GM20431 (cell line): Measurements from ENCODE around the gene TNFSF8.

ENCODE experiments used
- in situ Hi-C: fragments of 300-500 bp; cut with MseI, MboI; formaldehyde crosslinking; loops from one replicate; pipeline ENCODE4 v1.15.0; 2020; ENCODE audit warnings: low sequenced_read_pairs; ENCODE audit not compliant: unreplicated experiment

Gene TNFSF8

GRCh38 chr9:114909661-114910060 lies 20.7 kb downstream of the TNFSF8 start:
- in situ Hi-C loops = loop anchor here (25.0 kb wide), 1 partner anchor 172 kb away; no protein-coding TSS in a partner anchor

DNA sequence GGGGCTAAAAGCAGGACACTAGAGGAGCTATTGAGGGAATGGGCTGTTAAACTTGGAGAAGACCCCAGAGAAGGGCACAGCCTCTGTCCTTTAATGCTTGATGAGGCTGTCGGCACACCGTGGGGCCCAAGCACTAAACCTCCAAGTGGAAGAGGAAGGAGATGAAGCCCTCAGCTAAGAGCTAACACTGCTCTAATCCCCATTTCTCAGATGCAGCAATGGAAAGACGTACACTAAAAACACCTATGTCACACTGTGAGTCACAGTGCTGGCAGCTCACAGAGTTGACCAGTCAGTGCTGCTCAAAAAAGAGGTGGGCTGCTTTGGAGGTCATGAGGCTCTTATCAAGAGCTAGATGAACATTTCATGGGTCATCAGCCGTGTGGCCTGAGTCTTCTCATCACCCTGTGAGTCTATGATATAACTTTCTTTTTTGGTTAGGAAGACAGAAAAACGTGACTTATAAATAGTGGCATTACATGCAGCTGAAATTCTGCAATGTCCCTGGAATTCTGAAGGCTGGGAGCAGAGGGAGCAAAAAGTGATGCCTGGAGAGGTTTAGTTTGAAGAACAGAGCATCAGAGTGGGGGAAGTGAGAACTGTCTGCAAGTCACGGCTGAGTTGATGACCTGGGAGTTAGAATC lies 21.5 kb downstream of the TNFSF8 start:
- in situ Hi-C loops = loop anchor here (25.0 kb wide), 1 partner anchor 172 kb away; no protein-coding TSS in a partner anchor

DNA sequence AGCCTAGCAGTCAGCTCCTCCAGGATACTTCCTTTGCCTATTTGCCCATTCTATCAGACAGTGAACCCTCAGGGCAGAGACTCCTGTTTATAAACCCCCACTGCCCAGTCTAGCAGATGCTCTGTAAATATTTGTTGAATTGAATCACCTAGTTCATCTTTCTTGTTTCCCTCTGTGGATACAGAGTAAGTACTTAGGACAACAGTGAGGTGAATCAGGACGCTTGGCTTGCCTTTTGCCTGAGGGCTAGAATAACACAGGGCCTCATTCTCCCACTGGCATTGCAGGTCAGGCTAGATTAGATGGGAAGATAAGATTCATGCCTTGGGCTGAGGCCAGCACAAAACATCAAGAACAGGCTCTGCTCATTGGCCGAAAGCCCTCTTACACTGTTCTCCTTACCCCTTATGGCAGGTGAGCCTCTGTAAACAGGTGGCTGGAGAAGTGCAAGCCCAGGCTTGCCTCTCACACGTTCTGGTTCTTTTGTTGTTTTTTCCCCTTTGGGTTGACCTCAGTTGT lies 22.2 kb downstream of the TNFSF8 start:
- in situ Hi-C loops = loop anchor here (25.0 kb wide), 1 partner anchor 171 kb away; no protein-coding TSS in a partner anchor

DNA sequence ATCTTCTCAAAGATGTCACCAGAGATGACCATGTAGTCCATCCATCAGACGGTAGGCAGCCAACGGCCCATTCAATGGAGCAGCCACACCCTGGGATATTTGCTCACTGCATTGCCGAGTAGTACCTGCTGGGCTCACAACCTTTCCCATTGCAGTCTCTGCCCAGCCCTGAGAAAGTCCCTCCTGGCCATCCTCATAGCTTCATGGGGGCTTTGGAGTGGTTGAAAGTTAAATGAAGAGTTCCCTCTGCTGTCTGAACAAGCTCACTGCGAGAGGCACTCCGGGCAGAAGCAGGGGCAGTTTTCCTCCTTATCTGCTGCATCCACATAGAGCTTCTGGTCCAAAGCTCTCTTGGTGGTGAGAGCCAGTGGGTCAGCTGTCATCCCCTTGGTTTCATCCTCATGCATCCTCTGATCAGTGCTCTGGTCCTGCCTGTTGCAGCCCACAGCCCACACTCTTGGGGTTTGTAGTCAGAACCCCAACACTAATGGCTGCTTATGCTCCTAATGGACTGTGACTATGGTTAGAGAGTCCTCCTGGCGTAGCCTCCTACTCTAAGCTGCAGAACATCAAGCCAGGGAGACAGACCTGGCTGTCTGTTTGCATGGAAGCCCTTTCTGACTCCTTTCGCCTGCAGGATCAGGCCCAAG lies 23.3 kb downstream of the TNFSF8 start:
- in situ Hi-C loops = loop anchor here (25.0 kb wide), 1 partner anchor 170 kb away; no protein-coding TSS in a partner anchor

- in situ Hi-C loops = loop anchor here (25.0 kb wide), 1 partner anchor 168 kb away; no protein-coding TSS in a partner anchor
These were observed 25.0 kb downstream of the TNFSF8 start for GRCh38 chr9:114905170-114905940.

DNA sequence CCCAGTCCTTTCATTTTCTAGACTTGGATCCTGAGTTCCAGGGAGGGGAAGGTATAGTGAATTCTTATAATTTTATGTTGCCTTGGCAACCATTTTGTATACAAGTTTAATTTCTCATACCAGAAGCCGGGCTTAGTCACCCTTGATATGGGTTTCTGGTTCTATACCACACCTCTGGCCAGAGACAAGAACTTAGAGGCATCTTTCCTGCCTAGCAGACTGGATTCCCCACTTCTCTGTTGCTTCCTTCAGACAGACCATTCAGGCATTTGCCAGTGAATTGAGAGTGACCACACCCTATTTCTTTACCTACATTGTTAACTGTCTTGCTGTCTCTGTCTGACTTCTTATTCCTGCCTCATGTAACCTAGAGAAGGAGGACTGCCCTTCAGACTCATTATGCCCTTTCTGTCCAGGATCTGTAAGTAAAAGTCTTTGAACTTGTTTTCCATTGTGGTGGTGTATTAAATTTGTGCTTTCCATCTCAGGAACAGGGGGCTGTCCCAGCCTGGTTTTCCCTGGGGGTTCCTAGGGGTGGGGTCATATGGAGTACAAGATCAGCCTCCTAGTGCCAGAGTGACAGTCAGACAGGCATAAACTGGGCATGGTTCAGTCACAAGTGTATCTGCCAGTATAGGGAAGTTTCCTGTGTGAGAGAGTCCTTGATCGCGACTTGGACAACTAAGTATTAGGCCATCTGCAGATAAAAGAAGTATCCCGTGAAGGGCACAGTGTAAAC lies 27.4 kb downstream of the TNFSF8 start:
- in situ Hi-C loops = loop anchor here (25.0 kb wide), 1 partner anchor 166 kb away; no protein-coding TSS in a partner anchor

- in situ Hi-C loops = loop anchor here (25.0 kb wide), 1 partner anchor 164 kb away; no protein-coding TSS in a partner anchor
These were observed 29.2 kb downstream of the TNFSF8 start for GRCh38 chr9:114900942-114901802.

DNA sequence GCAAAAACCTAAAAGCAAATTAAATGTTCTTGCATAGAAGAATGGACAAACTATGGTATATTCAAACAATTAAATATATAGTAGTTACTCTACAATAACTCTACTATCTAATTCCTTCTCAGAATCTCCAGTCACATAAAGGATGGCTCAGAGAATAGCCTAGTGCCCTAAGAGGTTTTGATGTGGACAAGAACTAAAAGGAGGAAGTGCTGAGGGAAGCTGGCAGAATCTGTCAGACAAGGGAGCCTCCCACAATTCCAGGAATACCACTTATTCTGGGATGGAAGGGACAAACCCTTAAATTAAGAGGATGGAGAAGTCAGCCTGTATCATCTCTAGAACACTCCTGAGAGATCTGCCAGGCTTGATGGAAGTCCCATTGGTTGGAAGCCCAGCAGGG lies 30.4 kb downstream of the TNFSF8 start:
- in situ Hi-C loops = loop anchor here (25.0 kb wide), 1 partner anchor 163 kb away; no protein-coding TSS in a partner anchor

GRCh38 chr9:114899461-114899860 lies 30.9 kb downstream of the TNFSF8 start:
- in situ Hi-C loops = no loop called here

- in situ Hi-C loops = no loop called here
These were observed 31.6 kb downstream of the TNFSF8 start for GRCh38 chr9:114898741-114899140.

DNA sequence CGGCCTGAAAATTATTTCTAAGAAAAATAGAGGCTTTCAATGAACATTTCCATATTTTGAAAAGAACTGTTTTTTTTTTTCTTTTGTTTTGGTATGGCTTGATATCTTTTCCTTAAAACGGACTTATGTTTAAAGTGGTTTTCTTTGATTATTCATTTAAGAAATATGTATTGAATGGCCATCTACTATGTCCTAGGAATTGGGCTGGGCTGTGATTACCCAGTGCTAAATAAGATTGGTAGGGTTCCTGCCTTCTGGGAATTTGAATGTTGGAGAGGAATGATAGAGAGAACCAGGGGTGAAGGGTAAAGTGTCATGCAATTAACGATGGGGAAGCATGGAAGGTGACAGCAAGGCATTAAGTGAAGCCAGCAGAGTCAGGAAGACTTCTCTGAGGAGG lies 33.2 kb downstream of the TNFSF8 start:
- in situ Hi-C loops = no loop called here

DNA sequence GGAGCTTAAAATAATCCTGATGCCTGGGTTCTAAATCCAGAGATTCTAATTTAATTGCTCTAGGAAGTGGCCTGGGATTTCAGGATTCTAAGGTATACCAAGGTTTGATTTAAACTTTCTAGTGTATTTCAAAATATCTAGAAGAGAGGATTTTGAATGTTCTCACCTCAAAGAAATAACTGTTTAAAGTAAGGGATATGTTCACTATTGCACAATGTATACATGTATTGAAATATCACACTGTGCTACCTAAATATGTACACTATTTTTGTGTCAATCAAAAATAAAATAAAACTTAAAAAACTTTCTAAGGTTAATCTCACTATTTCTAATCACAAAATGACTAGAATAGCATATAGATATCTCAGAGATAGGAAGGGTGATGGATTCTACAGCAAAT lies 34.0 kb downstream of the TNFSF8 start:
- in situ Hi-C loops = no loop called here

DNA sequence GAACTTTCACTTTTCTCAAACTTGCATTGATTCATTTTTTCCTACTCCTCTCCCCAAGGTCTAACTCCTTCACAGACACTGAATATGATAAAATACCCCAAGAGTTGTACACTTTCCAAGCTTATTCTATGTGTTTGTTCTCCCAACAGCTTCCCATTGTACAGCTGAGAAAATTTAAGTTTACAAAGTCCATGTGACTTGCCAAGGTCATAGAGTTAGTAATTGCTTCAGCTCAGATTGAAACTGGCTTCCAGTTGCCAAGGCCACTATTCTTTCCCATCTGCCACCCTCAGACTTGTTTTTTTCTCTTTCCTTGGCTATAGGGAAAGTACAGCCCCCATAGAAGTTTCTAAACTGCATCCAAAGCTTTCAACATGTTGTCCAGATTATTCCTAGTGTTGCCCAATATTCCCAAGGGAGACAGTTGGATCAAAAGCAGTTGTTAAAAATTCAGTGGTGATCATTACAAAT lies 34.8 kb downstream of the TNFSF8 start:
- in situ Hi-C loops = no loop called here

DNA sequence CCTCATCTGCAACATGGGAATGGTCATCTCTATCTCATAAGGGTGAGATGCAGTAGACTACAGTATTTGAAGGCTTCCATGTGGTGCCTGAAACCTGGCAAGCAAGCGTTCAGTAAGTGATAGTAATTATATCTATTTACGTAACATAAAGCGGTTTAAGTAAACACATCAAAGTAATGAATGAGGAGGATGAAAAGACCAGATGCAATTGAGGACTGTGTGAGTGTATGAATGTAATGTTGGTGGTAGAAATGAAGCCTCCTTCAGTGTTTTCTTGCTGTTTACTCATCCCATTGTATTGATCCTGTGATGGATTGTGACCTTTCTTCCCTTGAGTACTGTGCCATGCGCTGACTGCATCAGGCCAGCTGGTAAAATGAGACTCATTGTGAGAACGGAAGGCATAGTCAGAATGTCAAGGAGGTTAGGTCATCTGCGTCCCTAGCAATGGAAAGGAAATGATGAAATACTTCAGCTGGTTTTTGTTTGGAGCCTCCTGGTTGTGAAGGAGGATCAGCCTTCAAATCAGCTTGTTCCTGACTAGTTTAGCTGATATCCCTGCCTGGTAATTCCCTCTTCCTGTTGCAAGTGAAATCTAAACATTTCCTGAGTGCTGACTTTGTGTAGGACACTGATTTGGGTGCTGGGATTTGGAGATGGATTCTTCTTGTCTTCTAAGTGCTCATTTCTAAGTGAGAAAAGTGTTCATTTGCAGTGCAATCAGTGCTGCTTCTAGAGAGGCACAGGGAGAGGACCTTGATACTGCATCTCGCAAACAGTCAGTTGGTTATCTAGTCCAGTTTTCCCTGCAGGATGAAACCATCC lies 35.6 kb downstream of the TNFSF8 start:
- in situ Hi-C loops = no loop called here

DNA sequence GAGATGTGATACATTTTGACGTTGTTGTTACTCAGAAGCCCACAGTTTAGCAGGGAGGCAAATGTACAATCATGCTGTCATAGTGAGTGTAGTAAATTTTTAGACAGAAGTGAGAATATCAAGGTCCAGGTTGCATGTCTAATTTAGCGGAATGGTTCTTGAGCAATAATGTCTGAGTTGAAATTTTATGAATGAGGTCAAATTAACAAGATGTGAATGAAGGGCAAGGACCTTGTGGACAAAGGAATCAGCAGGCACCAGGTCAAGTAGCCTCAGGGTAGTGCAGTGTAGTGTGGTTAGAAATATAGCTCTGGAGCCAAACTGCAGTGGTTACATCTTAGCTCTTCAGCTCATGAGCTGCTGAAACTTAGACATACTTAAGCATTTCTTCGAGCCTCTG lies 36.2 kb downstream of the TNFSF8 start:
- in situ Hi-C loops = no loop called here

DNA sequence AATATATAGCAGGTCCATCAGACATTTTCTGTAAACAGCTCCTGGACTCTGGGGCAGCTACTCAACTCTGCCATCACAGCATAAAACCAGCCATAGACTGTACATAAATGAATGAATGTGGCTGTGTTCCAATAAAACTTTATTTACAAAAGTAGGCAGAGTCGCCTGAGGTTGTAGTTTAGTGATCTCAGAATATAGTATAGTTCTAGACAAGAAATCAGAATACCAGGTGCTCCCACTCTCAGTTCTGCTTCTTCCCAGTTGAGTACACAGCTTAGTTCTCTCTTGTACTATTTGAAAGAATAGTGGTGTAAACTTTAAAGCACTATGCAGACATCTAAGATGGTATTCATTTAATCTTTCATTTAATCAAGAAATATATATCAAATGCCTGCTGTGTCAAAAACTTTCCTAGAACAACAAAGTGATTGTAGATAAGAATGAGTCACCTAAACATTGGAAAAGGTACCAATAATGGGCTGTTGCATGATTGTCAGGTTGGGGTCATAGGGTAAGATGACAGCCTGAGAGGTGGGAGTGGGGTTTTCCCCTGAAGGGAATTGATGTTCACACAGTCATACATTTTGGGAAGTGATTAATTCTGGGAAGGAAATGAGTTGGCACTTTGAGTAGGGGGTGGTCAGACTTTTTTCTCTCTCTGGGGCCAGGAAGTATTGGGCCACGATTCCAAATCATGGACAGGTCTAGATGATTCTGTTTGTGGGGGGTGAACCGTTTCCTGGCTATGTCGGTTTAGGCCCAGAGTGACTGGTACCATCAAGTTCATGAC lies 37.0 kb downstream of the TNFSF8 start:
- in situ Hi-C loops = no loop called here

DNA sequence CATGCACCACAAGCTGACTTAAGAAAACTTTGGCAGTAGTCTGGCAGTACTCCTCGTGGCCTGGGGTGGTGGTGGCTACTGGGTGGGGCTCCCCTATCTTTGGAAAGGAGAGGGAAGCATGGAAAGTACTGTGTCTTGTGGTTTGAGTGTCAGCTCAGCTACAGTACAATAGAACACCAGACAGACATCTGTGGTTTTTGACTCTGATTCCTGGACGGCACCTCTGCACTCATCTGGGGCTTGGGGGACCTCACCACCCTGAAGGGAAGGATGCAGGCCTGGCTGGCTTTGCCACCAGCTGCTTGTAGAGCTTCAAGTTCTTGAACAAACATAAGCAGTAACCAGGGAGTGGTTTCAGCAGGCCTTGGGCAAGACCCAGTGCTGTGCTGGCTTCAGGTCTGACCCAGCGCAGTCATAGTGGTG lies 40.6 kb downstream of the TNFSF8 start:
- in situ Hi-C loops = no loop called here
